Vagina (tissue), 2 donors: ENCODE data around the gene ACYP1. TPM values are rescaled to one million over a fixed set of nuclear protein-coding genes. Genes with fewer than 3 reads are reported as not detected.
A peak's percentile ranks its signal among the peaks of the same experiment; 100 is the strongest.

ENCODE experiments used
- DNase-seq, 2 donors: peaks; one replicate each; pipeline ENCODE4 v3.0.0-alpha.2; 2017; ENCODE audit errors: extremely low spot score in 2 of 2
- H3K27ac ChIP-seq: fragments of 200-600 bp; sonication (generic); one replicate; pipeline ENCODE4 v1.5.1; 2019
- H3K27me3 ChIP-seq: fragments of 200-600 bp; sonication (generic); one replicate; pipeline ENCODE4 v1.5.1; 2019
- H3K36me3 ChIP-seq, 2 donors: fragments of 200-600 bp; sonication (generic); one replicate each; pipeline ENCODE4 v1.5.1; 2017 to 2019
- H3K4me1 ChIP-seq: fragments of 200-600 bp; sonication (generic); one replicate; pipeline ENCODE4 v1.5.1; 2019
- H3K4me3 ChIP-seq, 2 donors: fragments of 200-600 bp; sonication (generic); 1 replicate in 1 of 2; 2 replicates in 1 of 2; pipeline ENCODE4 v1.5.1; 2016 to 2019
- H3K9me3 ChIP-seq: fragments of 200-600 bp; sonication (generic); one replicate; pipeline ENCODE4 v1.5.1; 2019
- POLR2A ChIP-seq, 2 donors: fragments of 450-650 bp; IDR thresholded peaks; one replicate each; pipeline ENCODE4 v1.6.1; 2017; ENCODE audit warnings: antibody characterized with exemption in 2 of 2, mild to moderate bottlenecking in 2 of 2, moderate library complexity in 2 of 2
- POLR2AphosphoS5 ChIP-seq, 2 donors: sonication (generic); formaldehyde crosslinking; IDR thresholded peaks; one replicate each; pipeline ENCODE4 v1.9.0; 2017; ENCODE audit warnings: antibody characterized with exemption in 2 of 2, mild to moderate bottlenecking in 2 of 2, low read depth in 1 of 2; ENCODE audit not compliant: insufficient read depth in 1 of 2
- intact Hi-C: fragments of 100-400 bp; cut with DNase I; formaldehyde crosslinking; loops from one replicate; pipeline ENCODE4 v1.15.1; 2023
- total RNA-seq: library from RNA; depleted of rRNA; stranded (reverse); fragments of >200 nt; gene quantifications from one replicate; pipeline ENCODE4 v1.2.3, GENCODE V29; 2016
- TF ChIP-seq, protein P1 (sequence below), 3 experiments: fragments of 450-650 bp in 2 of 3; fragments of 200-600 bp in 1 of 3; sonication (generic) in 1 of 3; IDR thresholded peaks; one replicate each; pipeline ENCODE4 v1.5.1; 2017 to 2019; ENCODE audit warnings: antibody characterized with exemption in 3 of 3, mild to moderate bottlenecking in 2 of 3, moderate library complexity in 2 of 3

The ACYP1 gene
- total RNA-seq, 1 donor from 2014 or later = 32.4 TPM

DNA sequence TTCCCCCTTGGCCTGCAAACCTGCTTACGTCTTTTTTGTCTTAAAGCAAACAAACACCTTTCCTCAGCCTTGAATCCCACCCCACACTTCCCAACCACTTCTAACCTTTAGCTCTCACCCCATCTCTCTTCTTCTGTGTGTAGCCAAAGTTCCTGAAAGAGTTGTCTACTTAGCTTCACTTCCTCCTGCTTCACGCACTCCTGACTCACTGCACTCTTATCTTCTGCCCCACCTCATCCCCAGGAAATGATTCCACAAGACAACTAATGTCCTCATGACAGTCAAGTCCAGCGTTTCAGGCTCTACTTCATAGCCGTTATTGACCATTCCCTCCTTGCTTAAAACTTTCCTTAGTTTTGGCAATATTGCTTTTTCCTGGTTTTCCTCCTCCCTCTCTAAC lies 38.7 kb downstream of the ACYP1 start:
- no peak for DNase-seq
- H3K4me1 ChIP-seq = no peaks in the 10 kb centered on the region
- TF ChIP-seq, protein P1, sequence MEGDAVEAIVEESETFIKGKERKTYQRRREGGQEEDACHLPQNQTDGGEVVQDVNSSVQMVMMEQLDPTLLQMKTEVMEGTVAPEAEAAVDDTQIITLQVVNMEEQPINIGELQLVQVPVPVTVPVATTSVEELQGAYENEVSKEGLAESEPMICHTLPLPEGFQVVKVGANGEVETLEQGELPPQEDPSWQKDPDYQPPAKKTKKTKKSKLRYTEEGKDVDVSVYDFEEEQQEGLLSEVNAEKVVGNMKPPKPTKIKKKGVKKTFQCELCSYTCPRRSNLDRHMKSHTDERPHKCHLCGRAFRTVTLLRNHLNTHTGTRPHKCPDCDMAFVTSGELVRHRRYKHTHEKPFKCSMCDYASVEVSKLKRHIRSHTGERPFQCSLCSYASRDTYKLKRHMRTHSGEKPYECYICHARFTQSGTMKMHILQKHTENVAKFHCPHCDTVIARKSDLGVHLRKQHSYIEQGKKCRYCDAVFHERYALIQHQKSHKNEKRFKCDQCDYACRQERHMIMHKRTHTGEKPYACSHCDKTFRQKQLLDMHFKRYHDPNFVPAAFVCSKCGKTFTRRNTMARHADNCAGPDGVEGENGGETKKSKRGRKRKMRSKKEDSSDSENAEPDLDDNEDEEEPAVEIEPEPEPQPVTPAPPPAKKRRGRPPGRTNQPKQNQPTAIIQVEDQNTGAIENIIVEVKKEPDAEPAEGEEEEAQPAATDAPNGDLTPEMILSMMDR (IDR thresholded peaks at IDR 0.05) = no peak
- no peak for TF ChIP-seq POLR2AphosphoS5 (IDR thresholded peaks at IDR 0.05; ENCODE audit: insufficient read depth in 1 of 2, low read depth in 1 of 2)
- no peak for TF ChIP-seq POLR2A (IDR thresholded peaks at IDR 0.05)
- no peaks in the 10 kb centered on the region for H3K27me3 ChIP-seq
- no peak overlapping the region for H3K4me3 ChIP-seq
- no peaks in the 10 kb centered on the region for H3K9me3 ChIP-seq
- H3K36me3 ChIP-seq = peaks cover 0 to 25% of the 10 kb centered on the region in 2 donors
- intact Hi-C loops = no loop called here
- H3K27ac ChIP-seq = no peak overlapping the region

DNA sequence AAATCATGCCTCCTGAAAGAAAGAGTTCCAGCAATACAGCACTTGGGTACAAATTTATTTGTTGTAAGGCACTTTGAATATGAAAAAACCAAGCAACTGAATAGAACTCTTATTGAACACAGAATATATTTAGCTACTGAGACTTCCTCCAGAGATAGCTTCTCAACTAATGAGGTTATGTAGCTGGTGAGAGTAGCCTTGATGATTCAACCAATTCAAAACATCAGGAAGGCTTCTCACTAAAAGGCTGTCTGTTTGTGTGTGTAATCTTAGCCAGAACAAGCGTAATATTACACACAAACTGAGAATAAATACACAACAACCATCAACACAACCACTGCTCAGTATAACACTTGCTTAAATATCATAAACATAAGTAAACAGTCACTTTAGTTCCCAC lies 40.7 kb downstream of the ACYP1 start:
- Histone ChIP-seq H3K27ac (no peak overlapping the region), H3K9me3 (no peaks in the 10 kb centered on the region), H3K36me3 (peaks cover 0 to 30% of the 10 kb centered on the region in 2 donors), H3K4me1 (no peaks in the 10 kb centered on the region), H3K27me3 (no peaks in the 10 kb centered on the region), H3K4me3 (no peak overlapping the region)
- DNase-seq = no peak
- intact Hi-C loops = no loop called here
- TF ChIP-seq POLR2A (IDR thresholded peaks at IDR 0.05) (no peak), POLR2AphosphoS5 (IDR thresholded peaks at IDR 0.05; ENCODE audit: insufficient read depth in 1 of 2, low read depth in 1 of 2) (no peak)
- TF ChIP-seq, protein P1 (IDR thresholded peaks at IDR 0.05) = no peak

DNA sequence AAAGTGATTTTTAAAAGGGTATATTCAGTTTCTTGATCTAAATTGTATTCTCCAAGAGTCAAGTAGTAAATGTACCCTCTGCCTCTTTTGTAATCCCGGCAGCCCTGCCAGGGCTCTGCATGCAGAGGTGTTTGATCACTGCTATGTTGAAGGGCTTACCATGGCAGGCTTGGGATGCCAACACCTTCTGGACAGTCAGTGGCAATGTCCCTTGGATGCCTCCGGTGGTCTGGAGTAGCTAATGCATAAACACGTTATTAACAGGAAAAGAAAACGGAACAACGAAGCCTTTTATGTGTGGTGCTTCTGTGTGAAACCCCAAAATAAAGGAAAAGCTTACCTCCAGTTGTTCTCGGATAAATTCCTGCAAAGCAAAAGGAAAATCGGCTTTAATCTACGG lies 41.2 kb downstream of the ACYP1 start:
- no peaks in the 10 kb centered on the region for H3K4me1 ChIP-seq
- intact Hi-C loops = no loop called here
- TF ChIP-seq POLR2AphosphoS5 (IDR thresholded peaks at IDR 0.05; ENCODE audit: insufficient read depth in 1 of 2, low read depth in 1 of 2) (no peak), POLR2A (IDR thresholded peaks at IDR 0.05) (no peak)
- TF ChIP-seq, protein P1 (IDR thresholded peaks at IDR 0.05) = peak in 1 of 3 experiments; percentile 5
- H3K27me3 ChIP-seq = no peaks in the 10 kb centered on the region
- H3K9me3 ChIP-seq = no peaks in the 10 kb centered on the region
- no peak overlapping the region for H3K27ac ChIP-seq
- no peak for DNase-seq
- peaks cover 0 to 33% of the 10 kb centered on the region in 2 donors for H3K36me3 ChIP-seq
- H3K4me3 ChIP-seq = no peak overlapping the region

DNA sequence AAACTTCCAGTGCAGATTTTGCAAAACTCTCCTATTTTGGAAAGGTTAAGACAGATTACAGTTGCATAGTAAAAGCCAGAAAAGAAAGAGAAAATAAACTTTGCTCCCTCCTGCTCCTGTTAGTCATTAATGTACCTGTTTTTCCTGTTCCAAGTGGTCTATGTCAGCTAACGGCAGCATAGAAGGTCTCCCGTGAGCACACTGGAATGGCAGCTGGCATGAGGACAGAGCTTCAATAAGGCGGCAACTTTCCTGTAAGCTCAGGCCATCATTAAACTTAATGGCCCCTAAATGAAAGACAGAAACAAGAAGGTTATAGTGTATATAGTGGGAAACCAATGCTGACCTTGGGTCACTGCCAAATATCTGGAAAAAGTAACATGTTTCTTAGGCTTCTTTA lies 45.1 kb downstream of the ACYP1 start:
- peak in 1 of 2 donors; percentile 32 for TF ChIP-seq POLR2AphosphoS5 (IDR thresholded peaks at IDR 0.05; ENCODE audit: insufficient read depth in 1 of 2, low read depth in 1 of 2)
- TF ChIP-seq, protein P1 (IDR thresholded peaks at IDR 0.05) = no peak
- TF ChIP-seq POLR2A (IDR thresholded peaks at IDR 0.05) = no peak
- no peaks in the 10 kb centered on the region for H3K27me3 ChIP-seq
- DNase-seq = no peak
- peaks cover 0 to 46% of the 10 kb centered on the region in 2 donors for H3K36me3 ChIP-seq
- H3K9me3 ChIP-seq = no peaks in the 10 kb centered on the region
- no peak overlapping the region for H3K4me3 ChIP-seq
- intact Hi-C loops = no loop called here
- no peaks in the 10 kb centered on the region for H3K4me1 ChIP-seq
- no peak overlapping the region for H3K27ac ChIP-seq

DNA sequence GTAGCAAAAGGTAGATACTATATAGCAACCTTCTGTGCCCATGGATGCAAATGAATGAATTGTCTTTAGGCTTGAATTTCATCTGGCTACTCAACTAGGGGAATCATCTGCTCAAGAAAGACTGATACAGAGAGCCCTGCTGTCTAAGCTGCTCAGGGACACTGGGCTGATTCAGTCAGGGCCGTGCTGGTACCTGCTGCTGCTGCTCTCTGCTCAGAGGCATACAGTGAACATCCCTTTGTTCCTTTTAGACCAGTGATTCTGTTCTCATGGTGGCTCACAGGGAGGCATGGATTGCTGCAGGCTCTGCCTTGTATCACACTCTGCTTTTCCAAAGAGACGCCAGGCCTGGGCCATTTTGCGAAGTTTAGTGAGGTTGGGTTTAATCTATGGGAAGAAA lies 47.0 kb downstream of the ACYP1 start:
- no peak for TF ChIP-seq POLR2A (IDR thresholded peaks at IDR 0.05)
- no peak for TF ChIP-seq POLR2AphosphoS5 (IDR thresholded peaks at IDR 0.05; ENCODE audit: insufficient read depth in 1 of 2, low read depth in 1 of 2)
- intact Hi-C loops = no loop called here
- Histone ChIP-seq H3K27ac (no peak overlapping the region), H3K27me3 (no peaks in the 10 kb centered on the region), H3K4me3 (no peak overlapping the region), H3K36me3 (peaks cover 0 to 46% of the 10 kb centered on the region in 2 donors), H3K9me3 (no peaks in the 10 kb centered on the region), H3K4me1 (no peaks in the 10 kb centered on the region)
- no peak for DNase-seq
